CD4-positive, alpha-beta T cell (primary cell): ENCODE data around the gene CDK14. TPM values are rescaled to one million over a fixed set of nuclear protein-coding genes. Genes with fewer than 3 reads are reported as not detected.

Experiments used
- ATAC-seq: fragments of 200-7000 bp; cut with Tn5 transposase; one replicate; pipeline ENCODE4 v1.10.0; 2022; ENCODE audit warnings: mild to moderate bottlenecking; ENCODE audit not compliant: poor library complexity
- CTCF ChIA-PET: fragments of 350-600 bp; sonication (Branson Sonifier 250); formaldehyde crosslinking; loops from one replicate; lab custom pipeline; 2021; ENCODE audit warnings: antibody characterized with exemption, inconsistent platforms; lab: Charles Lee
- POLR2A ChIA-PET: fragments of 350-600 bp; sonication (Branson Sonifier 250); formaldehyde crosslinking; loops from one replicate; lab custom pipeline; 2021; ENCODE audit warnings: antibody characterized with exemption, inconsistent platforms; lab: Charles Lee
- DNase-seq, 14 experiments: peaks; one replicate each; pipeline ENCODE4 v3.0.0-alpha.2; 2013 to 2020; ENCODE audit warnings: mixed read lengths in 2 of 14
- H3K27ac ChIP-seq, 2 donors: one replicate each; pipeline versions ENCODE4 v1.5.1 to v1.7.0; 2013; ENCODE audit warnings: low read length in 2 of 2, low read depth in 1 of 2, mild to moderate bottlenecking in 1 of 2
- H3K27me3 ChIP-seq, 2 experiments: 1 replicate in 1 of 2; 2 replicates in 1 of 2; pipeline versions ENCODE4 v1.6.1 to v1.7.0; 2013; ENCODE audit warnings: low read length in 2 of 2, control low read depth in 1 of 2, mild to moderate bottlenecking in 1 of 2, moderate library complexity in 1 of 2; ENCODE audit not compliant: insufficient read depth in 2 of 2, control insufficient read depth in 1 of 2
- H3K36me3 ChIP-seq: one replicate; pipeline ENCODE4 v1.6.1; 2013; ENCODE audit warnings: low read length, control low read depth; ENCODE audit not compliant: insufficient read depth
- H3K4me1 ChIP-seq: one replicate; pipeline ENCODE4 v1.6.1; 2013; ENCODE audit warnings: low read length, control low read depth; ENCODE audit not compliant: insufficient read depth
- H3K4me3 ChIP-seq: one replicate; pipeline ENCODE4 v1.5.1; 2013; ENCODE audit warnings: mild to moderate bottlenecking, low read length, moderate library complexity
- H3K9me3 ChIP-seq, 2 experiments: 1 replicate in 1 of 2; 2 replicates in 1 of 2; pipeline versions ENCODE4 v1.6.1 to v1.7.0; 2013; ENCODE audit warnings: low read length in 2 of 2, mild to moderate bottlenecking in 2 of 2, control low read depth in 1 of 2, moderate library complexity in 1 of 2; ENCODE audit not compliant: control insufficient read depth in 1 of 2, insufficient read depth in 1 of 2
- H3K27ac Mint-ChIP-seq: one replicate; pipeline ENCODE4 v1.8.0; 2020; ENCODE audit warnings: mixed read lengths
- H3K27me3 Mint-ChIP-seq: one replicate; pipeline ENCODE4 v1.8.0; 2021; ENCODE audit warnings: mixed read lengths
- H3K36me3 Mint-ChIP-seq: one replicate; pipeline ENCODE4 v1.8.0; 2021; ENCODE audit warnings: low read depth, mixed read lengths
- H3K4me1 Mint-ChIP-seq: one replicate; pipeline ENCODE4 v1.8.0; 2021; ENCODE audit warnings: low read depth, mixed read lengths
- H3K4me3 Mint-ChIP-seq: one replicate; pipeline ENCODE4 v1.8.0; 2020; ENCODE audit warnings: mild to moderate bottlenecking, mixed read lengths
- H3K9me3 Mint-ChIP-seq: one replicate; pipeline ENCODE4 v1.8.0; 2020; ENCODE audit warnings: mixed read lengths
- CTCF ChIP-seq: fragments of 200-600 bp; IDR thresholded peaks from one replicate; pipeline ENCODE4 v1.8.0; 2022; ENCODE audit warnings: antibody characterized with exemption, mild to moderate bottlenecking
- intact Hi-C, 2 experiments: fragments of 100-400 bp; cut with DNase I in 1 of 2; cut with micrococcal nuclease in 1 of 2; formaldehyde crosslinking; loops; one replicate each; pipeline versions ENCODE4 v1.15.1 to v1.9.0; 2023 to 2025; cut with DNase I, micrococcal nuclease
- total RNA-seq, 174 experiments: library from RNA in 2 of 174; stranded (reverse) in 2 of 174; gene quantifications; one replicate each; pipeline ENCODE4 v1.2.3 and lab custom pipeline; 2021 to 2026

Gene CDK14
- total RNA-seq, 2 experiments from 2014 or later: 0.45 to 0.47 TPM

- ATAC-seq: no peak
Observed at GRCh38 chr7:90957883-90958282, 361.8 kb downstream of the CDK14 start.

GRCh38 chr7:90958647-90959046, 362.5 kb downstream of the CDK14 start:
- H3K9me3 Mint-ChIP-seq: no peaks in the 10 kb centered on the region
- no peaks in the 10 kb centered on the region for H3K27me3 ChIP-seq
- no peaks in the 10 kb centered on the region for H3K4me1 Mint-ChIP-seq
- ChIA-PET POLR2A (no interaction called here), CTCF (no interaction called here)
- no peaks in the 10 kb centered on the region for H3K36me3 Mint-ChIP-seq
- H3K9me3 ChIP-seq: no peaks in the 10 kb centered on the region
- H3K36me3 ChIP-seq: no peaks in the 10 kb centered on the region
- no peak overlapping the region for H3K27ac Mint-ChIP-seq
- H3K27ac ChIP-seq: no peak overlapping the region
- intact Hi-C loops: no loop called here
- no peak for TF ChIP-seq CTCF
- no peaks in the 10 kb centered on the region for H3K27me3 Mint-ChIP-seq
- ATAC-seq (no peak), DNase-seq (no peak)
- H3K4me3 ChIP-seq: no peak overlapping the region
- H3K4me1 ChIP-seq: no peaks in the 10 kb centered on the region
- H3K4me3 Mint-ChIP-seq: no peak overlapping the region

More at GRCh38 chr7:90957883-90958282, 361.8 kb downstream of the CDK14 start:
- H3K27ac ChIP-seq: no peak overlapping the region
- DNase-seq: no peak
- CTCF ChIA-PET: no interaction called here
- Mint-ChIP-seq H3K36me3 (no peaks in the 10 kb centered on the region), H3K4me3 (no peak overlapping the region), H3K9me3 (no peaks in the 10 kb centered on the region), H3K27ac (no peak overlapping the region), H3K27me3 (no peaks in the 10 kb centered on the region), H3K4me1 (no peaks in the 10 kb centered on the region)
- H3K9me3 ChIP-seq: no peaks in the 10 kb centered on the region
- H3K4me3 ChIP-seq: no peak overlapping the region
- no peaks in the 10 kb centered on the region for H3K27me3 ChIP-seq
- no peaks in the 10 kb centered on the region for H3K4me1 ChIP-seq
- H3K36me3 ChIP-seq: no peaks in the 10 kb centered on the region
- no peak for TF ChIP-seq CTCF
- intact Hi-C loops: no loop called here
- POLR2A ChIA-PET: no interaction called here

GRCh38 chr7:90961037-90961725, 365.1 kb downstream of the CDK14 start:
- no peak for TF ChIP-seq CTCF
- Mint-ChIP-seq H3K4me3 (no peak overlapping the region), H3K9me3 (no peaks in the 10 kb centered on the region), H3K27me3 (no peaks in the 10 kb centered on the region), H3K27ac (no peak overlapping the region), H3K36me3 (no peaks in the 10 kb centered on the region), H3K4me1 (no peaks in the 10 kb centered on the region)
- Histone ChIP-seq H3K27me3 (no peaks in the 10 kb centered on the region), H3K9me3 (no peaks in the 10 kb centered on the region), H3K4me1 (no peaks in the 10 kb centered on the region), H3K27ac (no peak overlapping the region), H3K36me3 (no peaks in the 10 kb centered on the region), H3K4me3 (no peak overlapping the region)
- CTCF ChIA-PET: no interaction called here
- intact Hi-C loops: no loop called here
- POLR2A ChIA-PET: no interaction called here
- ATAC-seq (no peak), DNase-seq (no peak)
